H9 (cell line): ENCODE measurements around the gene MAP7D3. TPM values are rescaled to one million over a fixed set of nuclear protein-coding genes. Genes with fewer than 3 reads are reported as not detected.

Experiments used
- DNase-seq: peaks from one replicate; pipeline ENCODE4 v3.0.0-alpha.2; 2017
- H2AFZ ChIP-seq: one replicate; pipeline ENCODE4 v1.6.1; 2013; ENCODE audit warnings: mild to moderate bottlenecking, low read length, control low read depth, moderate library complexity
- H2AK5ac ChIP-seq: 2 replicates; pipeline ENCODE4 v1.6.1; 2013; ENCODE audit warnings: low read length, control low read depth, mixed read lengths; ENCODE audit not compliant: insufficient read length
- H2BK120ac ChIP-seq: one replicate; pipeline ENCODE4 v1.6.1; 2013; ENCODE audit warnings: low read depth, mild to moderate bottlenecking, low read length, control low read depth, inconsistent platforms; ENCODE audit not compliant: poor library complexity, severe bottlenecking
- H2BK12ac ChIP-seq: 2 replicates; pipeline ENCODE4 v1.6.1; 2013; ENCODE audit warnings: low read length, control low read depth, mixed read lengths, low read depth; ENCODE audit not compliant: insufficient read length
- H2BK15ac ChIP-seq: 2 replicates; pipeline ENCODE4 v1.6.1; 2013; ENCODE audit warnings: low read depth, low read length, control low read depth
- H2BK20ac ChIP-seq: one replicate; pipeline ENCODE4 v1.6.1; 2013; ENCODE audit warnings: low read depth, mild to moderate bottlenecking, low read length, control low read depth, inconsistent platforms; ENCODE audit not compliant: poor library complexity, severe bottlenecking
- H2BK5ac ChIP-seq: 2 replicates; pipeline ENCODE4 v1.6.1; 2013; ENCODE audit warnings: low read length, control low read depth, mixed read lengths; ENCODE audit not compliant: insufficient read length
- H3K14ac ChIP-seq: 2 replicates; pipeline ENCODE4 v1.6.1; 2013; ENCODE audit warnings: low read length, control low read depth; ENCODE audit not compliant: insufficient read depth
- H3K18ac ChIP-seq: 2 replicates; pipeline ENCODE4 v1.6.1; 2013; ENCODE audit warnings: low read depth, mild to moderate bottlenecking, mixed read lengths, low read length, control low read depth; ENCODE audit not compliant: insufficient read length
- H3K23ac ChIP-seq: 2 replicates; pipeline ENCODE4 v1.6.1; 2013; ENCODE audit warnings: low read length, control low read depth, mixed read lengths, low read depth; ENCODE audit not compliant: insufficient read length
- H3K23me2 ChIP-seq: 2 replicates; pipeline ENCODE4 v1.6.1; 2013; ENCODE audit warnings: low read depth, mild to moderate bottlenecking, mixed read lengths, low read length, control low read depth; ENCODE audit not compliant: insufficient read length, poor library complexity, severe bottlenecking
- H3K27ac ChIP-seq: 2 replicates; pipeline ENCODE4 v1.5.1; 2013; ENCODE audit warnings: low read length, control low read depth, mixed read lengths, low read depth; ENCODE audit not compliant: insufficient read length
- H3K27me3 ChIP-seq: 2 replicates; pipeline ENCODE4 v1.6.1; 2013; ENCODE audit warnings: low read length, control low read depth, inconsistent platforms; ENCODE audit not compliant: insufficient read depth
- H3K4ac ChIP-seq: 2 replicates; pipeline ENCODE4 v1.6.1; 2013; ENCODE audit warnings: low read depth, mild to moderate bottlenecking, control low read depth, inconsistent platforms, low read length, moderate library complexity
- H3K4me1 ChIP-seq: 2 replicates; pipeline ENCODE4 v1.6.1; 2013; ENCODE audit warnings: low read length, control low read depth, inconsistent platforms; ENCODE audit not compliant: insufficient read depth
- H3K4me2 ChIP-seq: 2 replicates; pipeline ENCODE4 v1.6.1; 2013; ENCODE audit warnings: low read length, control low read depth, mixed read lengths; ENCODE audit not compliant: insufficient read length, insufficient read depth
- H3K56ac ChIP-seq: 2 replicates; pipeline ENCODE4 v1.6.1; 2013; ENCODE audit warnings: low read depth, mild to moderate bottlenecking, mixed read lengths, low read length, control low read depth; ENCODE audit not compliant: insufficient read length
- H3K79me1 ChIP-seq: 2 replicates; pipeline ENCODE4 v1.6.1; 2013; ENCODE audit warnings: low read depth, mild to moderate bottlenecking, moderate library complexity, low read length, control low read depth, inconsistent platforms; ENCODE audit not compliant: insufficient read depth, poor library complexity, severe bottlenecking
- H3K79me2 ChIP-seq: 2 replicates; pipeline ENCODE4 v1.6.1; 2013; ENCODE audit warnings: low read length, control low read depth, inconsistent platforms; ENCODE audit not compliant: insufficient read depth
- H3K9ac ChIP-seq: 2 replicates; pipeline ENCODE4 v1.6.1; 2013; ENCODE audit warnings: low read length, control low read depth, mixed read lengths; ENCODE audit not compliant: insufficient read length; ENCODE audit errors: extremely low read depth
- H3K9me3 ChIP-seq: one replicate; pipeline ENCODE4 v1.6.1; 2013; ENCODE audit warnings: low read depth, low read length, inconsistent platforms; ENCODE audit not compliant: control insufficient read depth
- H3T11ph ChIP-seq: one replicate; pipeline ENCODE4 v1.6.1; 2013; ENCODE audit warnings: mild to moderate bottlenecking, low read length, control low read depth, inconsistent platforms
- H4K20me1 ChIP-seq: one replicate; pipeline ENCODE4 v1.6.1; 2013; ENCODE audit not compliant: control insufficient read depth, insufficient read length, insufficient read depth
- H4K5ac ChIP-seq: 2 replicates; pipeline ENCODE4 v1.6.1; 2013; ENCODE audit warnings: low read depth, mild to moderate bottlenecking, mixed read lengths, low read length, control low read depth; ENCODE audit not compliant: insufficient read length
- H4K8ac ChIP-seq: replicated peaks from 2 replicates; pipeline ENCODE4 v1.6.1; 2013; ENCODE audit warnings: low read length, control low read depth, mixed read lengths, low read depth; ENCODE audit not compliant: insufficient read length
- H4K91ac ChIP-seq: 2 replicates; pipeline ENCODE4 v1.6.1; 2013; ENCODE audit warnings: low read depth, mild to moderate bottlenecking, moderate library complexity, mixed read lengths, low read length, control low read depth; ENCODE audit not compliant: insufficient read length
- H3K27ac Mint-ChIP-seq, 3 experiments: 2 replicates in 2 of 3; 3 replicates in 1 of 3; pipeline ENCODE4 v1.8.0; 2020 to 2021; ENCODE audit warnings: mixed read lengths in 3 of 3, mild to moderate bottlenecking in 1 of 3, moderate library complexity in 1 of 3
- H3K27me3 Mint-ChIP-seq: 2 replicates; pipeline ENCODE4 v1.8.0; 2021; ENCODE audit warnings: low read depth, mild to moderate bottlenecking, moderate library complexity, mixed read lengths
- H3K36me3 Mint-ChIP-seq, 3 experiments: 2 replicates in 2 of 3; 3 replicates in 1 of 3; pipeline ENCODE4 v1.8.0; 2020 to 2021; ENCODE audit warnings: low read depth in 3 of 3, mixed read lengths in 3 of 3; ENCODE audit not compliant: insufficient read depth in 1 of 3
- H3K4me1 Mint-ChIP-seq, 2 experiments: 2 replicates each; pipeline ENCODE4 v1.8.0; 2020; ENCODE audit warnings: mixed read lengths in 2 of 2
- H3K4me3 Mint-ChIP-seq, 2 experiments: 2 replicates in 1 of 2; 3 replicates in 1 of 2; pipeline ENCODE4 v1.8.0; 2020 to 2021; ENCODE audit warnings: mild to moderate bottlenecking in 2 of 2, mixed read lengths in 2 of 2, moderate library complexity in 1 of 2
- H3K9me3 Mint-ChIP-seq, 2 experiments: 2 replicates in 1 of 2; 3 replicates in 1 of 2; pipeline ENCODE4 v1.8.0; 2020; ENCODE audit warnings: mild to moderate bottlenecking in 2 of 2, mixed read lengths in 2 of 2, moderate library complexity in 1 of 2
- WGBS: extraction: QIAGEN DNeasy Blood & Tissue Kit; methylation state at CpG from one replicate; pipeline ENCODE4 v1.1.7; 2013; ENCODE audit warnings: missing lambda C conversion rate, low lambda C conversion rate, mixed read lengths; ENCODE audit not compliant: insufficient read length; ENCODE audit errors: extremely low coverage; 5-methylcytosine and 5-hydroxymethylcytosine counted together
- total RNA-seq: library from RNA; stranded (reverse); gene quantifications from 2 replicates; pipeline ENCODE4 v1.2.1, GENCODE V29; 2021
- TF ChIP-seq, protein P1 (sequence below): fragments of 200-600 bp; sonication (generic); conservative IDR thresholded peaks from 3 replicates; pipeline ENCODE4 v1.8.0; 2021; ENCODE audit warnings: antibody characterized with exemption, mild to moderate bottlenecking

The MAP7D3 gene
- total RNA-seq, 1 experiment from 2014 or later = 15.2 TPM

DNA sequence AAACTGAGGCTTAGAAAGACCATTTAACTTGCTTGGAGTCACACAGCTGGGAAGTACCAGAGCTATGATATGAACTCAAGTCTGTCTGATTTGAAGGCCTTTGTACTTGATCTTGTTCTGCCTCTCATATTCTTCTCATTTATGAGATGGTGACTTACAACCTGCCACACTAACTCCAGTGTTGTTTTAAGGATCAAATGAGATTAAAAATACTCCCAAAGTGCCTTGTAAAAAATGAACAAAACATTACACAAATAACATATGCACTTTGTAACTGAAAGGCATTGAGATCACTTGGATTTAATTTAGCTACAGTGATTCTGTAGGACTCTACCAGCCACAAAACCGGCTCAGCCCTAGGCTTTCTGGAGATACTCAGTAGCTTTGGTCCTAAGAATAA, 15.6 kb upstream of the MAP7D3 start:
- H3K79me1 ChIP-seq = no peaks in the 10 kb centered on the region
- H3K79me2 ChIP-seq = no peaks in the 10 kb centered on the region
- H2BK20ac ChIP-seq = no peak overlapping the region
- no peak overlapping the region for H3K18ac ChIP-seq
- H4K8ac ChIP-seq = no peak overlapping the region
- H3K9ac ChIP-seq = no peak overlapping the region
- H3K23ac ChIP-seq = no peak overlapping the region
- Mint-ChIP-seq H3K4me1 (peaks cover 0 to 6% of the 10 kb centered on the region in 2 experiments; a peak in 2 of 4 replicates), H3K27ac (no peak overlapping the region), H3K4me3 (no peak overlapping the region), H3K27me3 (peaks cover 15% of the 10 kb centered on the region), H3K9me3 (peaks cover 49 to 80% of the 10 kb centered on the region in 2 experiments), H3K36me3 (peaks cover 0 to 4% (median 2%) of the 10 kb centered on the region in 3 experiments; a peak in 1 of 7 replicates)
- no peak overlapping the region for H2BK5ac ChIP-seq
- H3K4me1 ChIP-seq = no peaks in the 10 kb centered on the region
- H3K23me2 ChIP-seq = no peaks in the 10 kb centered on the region
- no peak overlapping the region for H2AFZ ChIP-seq
- H3K9me3 ChIP-seq = peaks cover 18% of the 10 kb centered on the region
- no peak overlapping the region for H4K5ac ChIP-seq
- no peak overlapping the region for H3K4ac ChIP-seq
- no peak overlapping the region for H3T11ph ChIP-seq
- no peaks in the 10 kb centered on the region for H4K20me1 ChIP-seq
- no peak overlapping the region for H3K4me2 ChIP-seq
- no peak overlapping the region for H4K91ac ChIP-seq
- no peak for DNase-seq
- no peak overlapping the region for H3K56ac ChIP-seq
- H3K14ac ChIP-seq = no peak overlapping the region
- no peaks in the 10 kb centered on the region for H3K27me3 ChIP-seq
- H2AK5ac ChIP-seq = no peak overlapping the region
- WGBS = no CpG with 5 or more reads among the region's 1 CpG
- H3K27ac ChIP-seq = no peak overlapping the region
- TF ChIP-seq, protein P1, sequence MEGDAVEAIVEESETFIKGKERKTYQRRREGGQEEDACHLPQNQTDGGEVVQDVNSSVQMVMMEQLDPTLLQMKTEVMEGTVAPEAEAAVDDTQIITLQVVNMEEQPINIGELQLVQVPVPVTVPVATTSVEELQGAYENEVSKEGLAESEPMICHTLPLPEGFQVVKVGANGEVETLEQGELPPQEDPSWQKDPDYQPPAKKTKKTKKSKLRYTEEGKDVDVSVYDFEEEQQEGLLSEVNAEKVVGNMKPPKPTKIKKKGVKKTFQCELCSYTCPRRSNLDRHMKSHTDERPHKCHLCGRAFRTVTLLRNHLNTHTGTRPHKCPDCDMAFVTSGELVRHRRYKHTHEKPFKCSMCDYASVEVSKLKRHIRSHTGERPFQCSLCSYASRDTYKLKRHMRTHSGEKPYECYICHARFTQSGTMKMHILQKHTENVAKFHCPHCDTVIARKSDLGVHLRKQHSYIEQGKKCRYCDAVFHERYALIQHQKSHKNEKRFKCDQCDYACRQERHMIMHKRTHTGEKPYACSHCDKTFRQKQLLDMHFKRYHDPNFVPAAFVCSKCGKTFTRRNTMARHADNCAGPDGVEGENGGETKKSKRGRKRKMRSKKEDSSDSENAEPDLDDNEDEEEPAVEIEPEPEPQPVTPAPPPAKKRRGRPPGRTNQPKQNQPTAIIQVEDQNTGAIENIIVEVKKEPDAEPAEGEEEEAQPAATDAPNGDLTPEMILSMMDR = no peak
- no peak overlapping the region for H2BK12ac ChIP-seq
- H2BK120ac ChIP-seq = no peak overlapping the region
- H2BK15ac ChIP-seq = no peak overlapping the region
